DND-41 (cell line): Measurements from ENCODE around the gene SLC2A2.

Source experiments
- EZH2 ChIP-seq: IDR thresholded peaks from 3 replicates; pipeline ENCODE4 v1.6.1; 2012; ENCODE audit warnings: borderline replicate concordance, low read depth, mild to moderate bottlenecking, moderate library complexity, low read length, inconsistent platforms; ENCODE audit not compliant: severe bottlenecking
- TF ChIP-seq, protein P1 (sequence below): IDR thresholded peaks from 2 replicates; pipeline ENCODE4 v1.5.1; 2012; ENCODE audit warnings: borderline replicate concordance, low read length, moderate library complexity, mild to moderate bottlenecking; ENCODE audit not compliant: poor library complexity, severe bottlenecking; ENCODE audit errors: extremely low read depth

DNA sequence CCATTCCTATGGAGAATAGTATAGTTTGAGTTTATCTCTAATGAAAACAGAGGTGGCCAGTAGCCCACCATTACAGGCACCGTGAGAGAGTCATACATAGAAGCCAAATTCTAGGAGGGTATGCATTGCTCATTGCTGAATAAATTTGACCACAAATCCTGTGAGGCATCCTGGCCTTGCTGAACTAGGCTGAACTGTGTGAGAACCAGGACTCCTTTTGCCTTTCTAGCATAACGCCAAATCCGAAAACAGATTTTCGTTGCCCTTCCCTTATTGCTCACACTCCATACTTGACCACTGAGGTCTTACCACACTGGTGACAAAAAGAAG, 50.4 kb downstream of the SLC2A2 start:
- TF ChIP-seq, protein P1, sequence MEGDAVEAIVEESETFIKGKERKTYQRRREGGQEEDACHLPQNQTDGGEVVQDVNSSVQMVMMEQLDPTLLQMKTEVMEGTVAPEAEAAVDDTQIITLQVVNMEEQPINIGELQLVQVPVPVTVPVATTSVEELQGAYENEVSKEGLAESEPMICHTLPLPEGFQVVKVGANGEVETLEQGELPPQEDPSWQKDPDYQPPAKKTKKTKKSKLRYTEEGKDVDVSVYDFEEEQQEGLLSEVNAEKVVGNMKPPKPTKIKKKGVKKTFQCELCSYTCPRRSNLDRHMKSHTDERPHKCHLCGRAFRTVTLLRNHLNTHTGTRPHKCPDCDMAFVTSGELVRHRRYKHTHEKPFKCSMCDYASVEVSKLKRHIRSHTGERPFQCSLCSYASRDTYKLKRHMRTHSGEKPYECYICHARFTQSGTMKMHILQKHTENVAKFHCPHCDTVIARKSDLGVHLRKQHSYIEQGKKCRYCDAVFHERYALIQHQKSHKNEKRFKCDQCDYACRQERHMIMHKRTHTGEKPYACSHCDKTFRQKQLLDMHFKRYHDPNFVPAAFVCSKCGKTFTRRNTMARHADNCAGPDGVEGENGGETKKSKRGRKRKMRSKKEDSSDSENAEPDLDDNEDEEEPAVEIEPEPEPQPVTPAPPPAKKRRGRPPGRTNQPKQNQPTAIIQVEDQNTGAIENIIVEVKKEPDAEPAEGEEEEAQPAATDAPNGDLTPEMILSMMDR = no peak
- TF ChIP-seq EZH2 = no peak
